GM12878 (cell line): ENCODE data around the gene KISS1R. TPM values are rescaled to one million over a fixed set of nuclear protein-coding genes. Genes with fewer than 3 reads are reported as not detected.

ENCODE experiments used
- CHD2 ChIP-seq: IDR thresholded peaks from 2 replicates; pipeline ENCODE4 v1.6.1; 2011; ENCODE audit warnings: low read depth, low read length, improper control_type of control experiment, borderline replicate concordance
- CHD4 ChIP-seq: fragments of 200-600 bp; sonication (generic); IDR thresholded peaks from 2 replicates; pipeline ENCODE4 v1.6.1; 2016; ENCODE audit warnings: mild to moderate bottlenecking
- EGR1 ChIP-seq, 2 experiments: IDR thresholded peaks; 1 replicate in 1 of 2; 2 replicates in 1 of 2; pipeline ENCODE4 v1.6.1; 2011 to 2012; ENCODE audit warnings: low read depth in 2 of 2, low read length in 2 of 2, borderline replicate concordance in 1 of 2, mild to moderate bottlenecking in 1 of 2, moderate library complexity in 1 of 2
- MYC ChIP-seq: IDR thresholded peaks from 2 replicates; pipeline ENCODE4 v1.6.1; 2011; ENCODE audit warnings: mild to moderate bottlenecking, low read length, moderate library complexity, inconsistent platforms; ENCODE audit not compliant: insufficient read depth, insufficient replicate concordance, insufficient read length, severe bottlenecking
- NFXL1 ChIP-seq: fragments of 450-650 bp; IDR thresholded peaks from 2 replicates; pipeline ENCODE4 v1.6.1; 2017; ENCODE audit warnings: antibody characterized with exemption, mild to moderate bottlenecking, borderline replicate concordance
- NFYA ChIP-seq: IDR thresholded peaks from 2 replicates; pipeline ENCODE4 v1.6.1; 2011; ENCODE audit warnings: low read depth, mild to moderate bottlenecking, low read length, improper control_type of control experiment, borderline replicate concordance
- PAX8 ChIP-seq: fragments of 450-650 bp; IDR thresholded peaks from 2 replicates; pipeline ENCODE4 v1.6.1; 2017; ENCODE audit warnings: mild to moderate bottlenecking, moderate library complexity
- POU2F2 ChIP-seq: IDR thresholded peaks from 3 replicates; pipeline ENCODE4 v1.6.1; 2011; ENCODE audit warnings: low read depth, mild to moderate bottlenecking, low read length, borderline replicate concordance
- SMARCA5 ChIP-seq: fragments of 450-650 bp; IDR thresholded peaks from 2 replicates; pipeline ENCODE4 v1.6.1; 2017; ENCODE audit warnings: mild to moderate bottlenecking
- YBX1 ChIP-seq: fragments of 450-650 bp; IDR thresholded peaks from 2 replicates; pipeline ENCODE4 v1.6.1; 2016; ENCODE audit warnings: antibody characterized with exemption
- ZNF622 ChIP-seq: fragments of 450-650 bp; IDR thresholded peaks from 2 replicates; pipeline ENCODE4 v1.6.1; 2017; ENCODE audit warnings: mild to moderate bottlenecking, inconsistent platforms
- ZSCAN29 ChIP-seq: fragments of 450-650 bp; IDR thresholded peaks from 2 replicates; pipeline ENCODE4 v1.6.1; 2017; ENCODE audit warnings: mild to moderate bottlenecking, moderate library complexity
- polyA plus RNA-seq, 11 experiments: library from polyadenylated mRNA; depleted of rRNA in 4 of 11; unstranded in 6 of 11; stranded (reverse) in 5 of 11; fragments of >200 nt; fragmentation: Nextera tagmentation in 4 of 11; fragmentation: Illumina TruSeq in 1 of 11; extraction: Ambion mirVana in 4 of 11; extraction: Trizol in 1 of 11; gene quantifications; 1 replicate in 1 of 11; 2 replicates in 10 of 11; pipeline versions ENCODE4 v1.2.1 to v1.2.3, GENCODE V29; 2011 to 2016; ENCODE audit warnings: inconsistent platforms in 2 of 11, missing spikeins in 2 of 11, low read depth in 1 of 11
- total RNA-seq, 4 experiments: library from RNA; depleted of rRNA in 3 of 4; stranded (reverse); fragments of >200 nt in 3 of 4; fragmentation: Illumina TruSeq in 1 of 4; extraction: Trizol in 1 of 4; gene quantifications; 2 replicates each; pipeline versions ENCODE4 v1.2.1 to v1.2.3, GENCODE V29; 2013 to 2021
- TF ChIP-seq, protein P1 (sequence below): fragments of 450-650 bp; IDR thresholded peaks from 2 replicates; pipeline ENCODE4 v1.6.1; 2017; ENCODE audit warnings: antibody characterized with exemption, mild to moderate bottlenecking, moderate library complexity
- TF ChIP-seq, protein P2 (sequence below): fragments of 450-650 bp; IDR thresholded peaks from 2 replicates; pipeline ENCODE4 v1.6.1; 2014; ENCODE audit warnings: mild to moderate bottlenecking
- TF ChIP-seq, protein P3 (sequence below): IDR thresholded peaks from 2 replicates; pipeline ENCODE4 v1.6.1; 2012; ENCODE audit warnings: improper control_type of control experiment, low read depth, low read length; ENCODE audit not compliant: insufficient replicate concordance
- TF ChIP-seq, protein P4 (sequence below): IDR thresholded peaks from 2 replicates; pipeline ENCODE4 v1.6.1; 2012; ENCODE audit warnings: mild to moderate bottlenecking, low read depth, low read length

Gene KISS1R
- total and polyA plus RNA-seq, 10 of the 15 experiments (the other 5 are each of a cell fraction or from before 2014, with no cell fraction given): 0.13 to 2.7 (median 1.4) TPM; not detected in 3

DNA sequence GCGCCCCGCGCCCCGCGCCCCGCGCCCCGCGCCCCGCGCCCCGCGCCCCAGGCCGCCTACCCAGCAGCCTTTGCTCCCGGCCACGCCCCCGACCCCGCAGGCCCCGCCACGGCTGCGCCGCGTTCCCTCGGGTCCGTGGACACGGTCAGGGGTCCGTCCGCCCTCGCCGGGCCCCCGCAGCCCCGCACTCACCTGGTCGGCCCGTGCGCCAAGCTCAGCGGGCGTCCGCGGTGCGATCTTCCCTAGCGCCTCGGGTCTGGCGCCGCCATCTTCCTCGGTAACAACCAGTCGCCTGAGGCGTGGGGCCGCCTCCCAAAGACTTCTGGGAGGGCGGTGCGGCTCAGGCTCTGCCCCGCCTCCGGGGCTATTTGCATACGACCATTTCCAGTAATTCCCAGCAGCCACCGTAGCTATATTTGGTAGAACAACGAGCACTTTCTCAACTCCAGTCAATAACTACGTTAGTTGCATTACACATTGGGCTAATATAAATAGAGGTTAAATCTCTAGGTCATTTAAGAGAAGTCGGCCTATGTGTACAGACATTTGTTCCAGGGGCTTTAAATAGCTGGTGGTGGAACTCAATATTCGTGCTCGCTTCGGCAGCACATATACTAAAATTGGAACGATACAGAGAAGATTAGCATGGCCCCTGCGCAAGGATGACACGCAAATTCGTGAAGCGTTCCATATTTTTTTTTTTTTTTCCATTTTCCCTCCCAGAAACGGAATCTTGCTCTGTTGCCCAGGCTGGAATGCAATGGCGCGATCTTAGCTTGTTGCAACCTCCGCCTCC lies 24.0 kb upstream of the KISS1R start, which contains the start of the genes MED16 and RNU6-9 (continued):
- TF ChIP-seq, protein P1, sequence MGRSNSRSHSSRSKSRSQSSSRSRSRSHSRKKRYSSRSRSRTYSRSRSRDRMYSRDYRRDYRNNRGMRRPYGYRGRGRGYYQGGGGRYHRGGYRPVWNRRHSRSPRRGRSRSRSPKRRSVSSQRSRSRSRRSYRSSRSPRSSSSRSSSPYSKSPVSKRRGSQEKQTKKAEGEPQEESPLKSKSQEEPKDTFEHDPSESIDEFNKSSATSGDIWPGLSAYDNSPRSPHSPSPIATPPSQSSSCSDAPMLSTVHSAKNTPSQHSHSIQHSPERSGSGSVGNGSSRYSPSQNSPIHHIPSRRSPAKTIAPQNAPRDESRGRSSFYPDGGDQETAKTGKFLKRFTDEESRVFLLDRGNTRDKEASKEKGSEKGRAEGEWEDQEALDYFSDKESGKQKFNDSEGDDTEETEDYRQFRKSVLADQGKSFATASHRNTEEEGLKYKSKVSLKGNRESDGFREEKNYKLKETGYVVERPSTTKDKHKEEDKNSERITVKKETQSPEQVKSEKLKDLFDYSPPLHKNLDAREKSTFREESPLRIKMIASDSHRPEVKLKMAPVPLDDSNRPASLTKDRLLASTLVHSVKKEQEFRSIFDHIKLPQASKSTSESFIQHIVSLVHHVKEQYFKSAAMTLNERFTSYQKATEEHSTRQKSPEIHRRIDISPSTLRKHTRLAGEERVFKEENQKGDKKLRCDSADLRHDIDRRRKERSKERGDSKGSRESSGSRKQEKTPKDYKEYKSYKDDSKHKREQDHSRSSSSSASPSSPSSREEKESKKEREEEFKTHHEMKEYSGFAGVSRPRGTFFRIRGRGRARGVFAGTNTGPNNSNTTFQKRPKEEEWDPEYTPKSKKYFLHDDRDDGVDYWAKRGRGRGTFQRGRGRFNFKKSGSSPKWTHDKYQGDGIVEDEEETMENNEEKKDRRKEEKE: no peak
- TF ChIP-seq CHD2 (no peak), NFYA (no peak), CHD4 (no peak), YBX1 (no peak), MYC (no peak), ZNF622 (no peak), NFXL1 (no peak), PAX8 (no peak), ZSCAN29 (peak; percentile 93), POU2F2 (peak; percentile 99), SMARCA5 (peak; percentile 83), EGR1 (IDR thresholded peaks at IDR 0.05; ENCODE audit: borderline replicate concordance in 1 of 2, low read depth in 2 of 2, low read length in 2 of 2) (0 out of 3 replicates have a peak, but pooled peaks of 1 of the 2 experiments have one; percentile 2)
- TF ChIP-seq, protein P2, sequence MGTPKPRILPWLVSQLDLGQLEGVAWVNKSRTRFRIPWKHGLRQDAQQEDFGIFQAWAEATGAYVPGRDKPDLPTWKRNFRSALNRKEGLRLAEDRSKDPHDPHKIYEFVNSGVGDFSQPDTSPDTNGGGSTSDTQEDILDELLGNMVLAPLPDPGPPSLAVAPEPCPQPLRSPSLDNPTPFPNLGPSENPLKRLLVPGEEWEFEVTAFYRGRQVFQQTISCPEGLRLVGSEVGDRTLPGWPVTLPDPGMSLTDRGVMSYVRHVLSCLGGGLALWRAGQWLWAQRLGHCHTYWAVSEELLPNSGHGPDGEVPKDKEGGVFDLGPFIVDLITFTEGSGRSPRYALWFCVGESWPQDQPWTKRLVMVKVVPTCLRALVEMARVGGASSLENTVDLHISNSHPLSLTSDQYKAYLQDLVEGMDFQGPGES: peak; percentile 39; the same call in 1 of the 2 replicates
- TF ChIP-seq, protein P3, sequence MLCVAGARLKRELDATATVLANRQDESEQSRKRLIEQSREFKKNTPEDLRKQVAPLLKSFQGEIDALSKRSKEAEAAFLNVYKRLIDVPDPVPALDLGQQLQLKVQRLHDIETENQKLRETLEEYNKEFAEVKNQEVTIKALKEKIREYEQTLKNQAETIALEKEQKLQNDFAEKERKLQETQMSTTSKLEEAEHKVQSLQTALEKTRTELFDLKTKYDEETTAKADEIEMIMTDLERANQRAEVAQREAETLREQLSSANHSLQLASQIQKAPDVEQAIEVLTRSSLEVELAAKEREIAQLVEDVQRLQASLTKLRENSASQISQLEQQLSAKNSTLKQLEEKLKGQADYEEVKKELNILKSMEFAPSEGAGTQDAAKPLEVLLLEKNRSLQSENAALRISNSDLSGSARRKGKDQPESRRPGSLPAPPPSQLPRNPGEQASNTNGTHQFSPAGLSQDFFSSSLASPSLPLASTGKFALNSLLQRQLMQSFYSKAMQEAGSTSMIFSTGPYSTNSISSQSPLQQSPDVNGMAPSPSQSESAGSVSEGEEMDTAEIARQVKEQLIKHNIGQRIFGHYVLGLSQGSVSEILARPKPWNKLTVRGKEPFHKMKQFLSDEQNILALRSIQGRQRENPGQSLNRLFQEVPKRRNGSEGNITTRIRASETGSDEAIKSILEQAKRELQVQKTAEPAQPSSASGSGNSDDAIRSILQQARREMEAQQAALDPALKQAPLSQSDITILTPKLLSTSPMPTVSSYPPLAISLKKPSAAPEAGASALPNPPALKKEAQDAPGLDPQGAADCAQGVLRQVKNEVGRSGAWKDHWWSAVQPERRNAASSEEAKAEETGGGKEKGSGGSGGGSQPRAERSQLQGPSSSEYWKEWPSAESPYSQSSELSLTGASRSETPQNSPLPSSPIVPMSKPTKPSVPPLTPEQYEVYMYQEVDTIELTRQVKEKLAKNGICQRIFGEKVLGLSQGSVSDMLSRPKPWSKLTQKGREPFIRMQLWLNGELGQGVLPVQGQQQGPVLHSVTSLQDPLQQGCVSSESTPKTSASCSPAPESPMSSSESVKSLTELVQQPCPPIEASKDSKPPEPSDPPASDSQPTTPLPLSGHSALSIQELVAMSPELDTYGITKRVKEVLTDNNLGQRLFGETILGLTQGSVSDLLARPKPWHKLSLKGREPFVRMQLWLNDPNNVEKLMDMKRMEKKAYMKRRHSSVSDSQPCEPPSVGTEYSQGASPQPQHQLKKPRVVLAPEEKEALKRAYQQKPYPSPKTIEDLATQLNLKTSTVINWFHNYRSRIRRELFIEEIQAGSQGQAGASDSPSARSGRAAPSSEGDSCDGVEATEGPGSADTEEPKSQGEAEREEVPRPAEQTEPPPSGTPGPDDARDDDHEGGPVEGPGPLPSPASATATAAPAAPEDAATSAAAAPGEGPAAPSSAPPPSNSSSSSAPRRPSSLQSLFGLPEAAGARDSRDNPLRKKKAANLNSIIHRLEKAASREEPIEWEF: no peak
- TF ChIP-seq, protein P4, sequence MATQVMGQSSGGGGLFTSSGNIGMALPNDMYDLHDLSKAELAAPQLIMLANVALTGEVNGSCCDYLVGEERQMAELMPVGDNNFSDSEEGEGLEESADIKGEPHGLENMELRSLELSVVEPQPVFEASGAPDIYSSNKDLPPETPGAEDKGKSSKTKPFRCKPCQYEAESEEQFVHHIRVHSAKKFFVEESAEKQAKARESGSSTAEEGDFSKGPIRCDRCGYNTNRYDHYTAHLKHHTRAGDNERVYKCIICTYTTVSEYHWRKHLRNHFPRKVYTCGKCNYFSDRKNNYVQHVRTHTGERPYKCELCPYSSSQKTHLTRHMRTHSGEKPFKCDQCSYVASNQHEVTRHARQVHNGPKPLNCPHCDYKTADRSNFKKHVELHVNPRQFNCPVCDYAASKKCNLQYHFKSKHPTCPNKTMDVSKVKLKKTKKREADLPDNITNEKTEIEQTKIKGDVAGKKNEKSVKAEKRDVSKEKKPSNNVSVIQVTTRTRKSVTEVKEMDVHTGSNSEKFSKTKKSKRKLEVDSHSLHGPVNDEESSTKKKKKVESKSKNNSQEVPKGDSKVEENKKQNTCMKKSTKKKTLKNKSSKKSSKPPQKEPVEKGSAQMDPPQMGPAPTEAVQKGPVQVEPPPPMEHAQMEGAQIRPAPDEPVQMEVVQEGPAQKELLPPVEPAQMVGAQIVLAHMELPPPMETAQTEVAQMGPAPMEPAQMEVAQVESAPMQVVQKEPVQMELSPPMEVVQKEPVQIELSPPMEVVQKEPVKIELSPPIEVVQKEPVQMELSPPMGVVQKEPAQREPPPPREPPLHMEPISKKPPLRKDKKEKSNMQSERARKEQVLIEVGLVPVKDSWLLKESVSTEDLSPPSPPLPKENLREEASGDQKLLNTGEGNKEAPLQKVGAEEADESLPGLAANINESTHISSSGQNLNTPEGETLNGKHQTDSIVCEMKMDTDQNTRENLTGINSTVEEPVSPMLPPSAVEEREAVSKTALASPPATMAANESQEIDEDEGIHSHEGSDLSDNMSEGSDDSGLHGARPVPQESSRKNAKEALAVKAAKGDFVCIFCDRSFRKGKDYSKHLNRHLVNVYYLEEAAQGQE: 0 out of 2 replicates have a peak, but pooled peaks have one; percentile 13
